Measurements from ENCODE around the gene ACOX1.

DNA sequence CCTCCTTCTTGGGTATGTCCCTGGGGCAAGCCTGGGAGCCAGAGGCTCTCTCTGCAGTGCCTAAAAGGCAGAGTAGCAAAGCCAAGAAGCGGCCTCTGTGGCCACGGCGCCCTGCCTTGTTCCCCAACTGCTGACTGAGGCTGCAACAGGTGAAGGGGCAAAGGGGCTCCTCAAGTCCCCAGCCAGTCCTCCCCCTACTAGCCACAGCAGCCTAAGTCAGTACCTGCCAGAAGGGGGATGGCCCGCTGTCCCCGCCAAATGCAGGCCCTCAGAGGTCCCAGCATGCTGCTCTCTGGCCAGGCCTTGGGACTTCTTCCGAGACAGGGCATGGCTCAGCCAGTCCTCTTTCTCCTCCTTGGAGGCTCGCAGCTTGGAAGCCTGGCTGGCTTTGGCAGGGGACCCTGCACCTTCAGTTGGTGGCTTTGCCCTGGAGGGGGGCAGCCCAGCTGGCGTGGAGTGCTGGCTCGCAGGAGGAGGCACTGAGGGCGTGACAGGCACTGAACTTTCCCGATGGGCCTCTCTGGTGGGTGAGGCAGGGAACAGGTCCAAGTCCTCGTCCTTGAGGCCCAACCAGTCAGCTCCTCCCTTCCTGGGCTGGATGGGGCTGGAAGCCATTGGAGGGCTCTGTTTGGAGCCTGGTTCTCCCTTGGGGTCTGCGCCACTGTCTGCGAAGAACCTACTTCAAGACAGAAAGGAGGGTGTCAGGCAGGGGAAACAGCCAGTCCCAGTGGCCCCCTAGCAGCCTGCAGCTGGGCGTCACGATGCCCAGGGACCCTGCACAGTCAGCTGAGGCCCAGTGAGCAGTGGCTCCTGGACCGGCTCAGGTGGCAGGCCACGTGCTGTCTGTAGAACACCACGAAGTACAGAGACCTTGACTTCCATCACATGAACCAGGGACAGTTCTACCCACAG lies 55.7 kb downstream of the ACOX1 start:
- TF ChIP-seq POLR2A (IDR thresholded peaks at IDR 0.05), result no peak
- TF ChIP-seq, protein P1, sequence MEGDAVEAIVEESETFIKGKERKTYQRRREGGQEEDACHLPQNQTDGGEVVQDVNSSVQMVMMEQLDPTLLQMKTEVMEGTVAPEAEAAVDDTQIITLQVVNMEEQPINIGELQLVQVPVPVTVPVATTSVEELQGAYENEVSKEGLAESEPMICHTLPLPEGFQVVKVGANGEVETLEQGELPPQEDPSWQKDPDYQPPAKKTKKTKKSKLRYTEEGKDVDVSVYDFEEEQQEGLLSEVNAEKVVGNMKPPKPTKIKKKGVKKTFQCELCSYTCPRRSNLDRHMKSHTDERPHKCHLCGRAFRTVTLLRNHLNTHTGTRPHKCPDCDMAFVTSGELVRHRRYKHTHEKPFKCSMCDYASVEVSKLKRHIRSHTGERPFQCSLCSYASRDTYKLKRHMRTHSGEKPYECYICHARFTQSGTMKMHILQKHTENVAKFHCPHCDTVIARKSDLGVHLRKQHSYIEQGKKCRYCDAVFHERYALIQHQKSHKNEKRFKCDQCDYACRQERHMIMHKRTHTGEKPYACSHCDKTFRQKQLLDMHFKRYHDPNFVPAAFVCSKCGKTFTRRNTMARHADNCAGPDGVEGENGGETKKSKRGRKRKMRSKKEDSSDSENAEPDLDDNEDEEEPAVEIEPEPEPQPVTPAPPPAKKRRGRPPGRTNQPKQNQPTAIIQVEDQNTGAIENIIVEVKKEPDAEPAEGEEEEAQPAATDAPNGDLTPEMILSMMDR (IDR thresholded peaks at IDR 0.05), result no peak
